ENCODE results near the gene PACS1. TPM values are rescaled to one million over a fixed set of nuclear protein-coding genes. Genes with fewer than 3 reads are reported as not detected.
A peak's percentile ranks its signal among the peaks of the same experiment; 100 is the strongest.
"Not testable (repeated sequence)": the region's sequence is repeated elsewhere in the genome, so short reads cannot be mapped to it uniquely, and the experiment has no call there.

Gene PACS1
- total RNA-seq, 1 donor from 2014 or later: 121 TPM

DNA sequence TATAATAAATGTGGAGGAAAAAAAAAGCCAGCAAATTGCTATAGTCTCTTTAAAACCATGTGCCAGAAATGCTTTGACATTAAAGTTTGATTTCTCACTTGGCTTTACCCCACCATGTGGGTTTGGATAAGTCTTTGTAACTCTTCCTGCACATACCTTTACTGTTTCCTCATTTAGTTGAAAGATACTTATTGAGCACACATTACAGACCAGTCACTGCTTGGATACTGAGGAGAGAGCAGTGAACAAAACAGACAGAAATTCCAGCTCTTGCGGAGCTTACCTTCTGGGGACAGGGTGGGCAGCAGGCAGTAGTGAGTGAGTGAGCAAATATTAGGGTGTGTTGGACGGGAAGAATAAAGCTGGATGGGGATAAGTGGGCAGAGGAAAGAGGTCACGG, 13.7 kb downstream of the PACS1 start:
- peak overlapping the region; percentile 55 for H3K27ac Mint-ChIP-seq

DNA sequence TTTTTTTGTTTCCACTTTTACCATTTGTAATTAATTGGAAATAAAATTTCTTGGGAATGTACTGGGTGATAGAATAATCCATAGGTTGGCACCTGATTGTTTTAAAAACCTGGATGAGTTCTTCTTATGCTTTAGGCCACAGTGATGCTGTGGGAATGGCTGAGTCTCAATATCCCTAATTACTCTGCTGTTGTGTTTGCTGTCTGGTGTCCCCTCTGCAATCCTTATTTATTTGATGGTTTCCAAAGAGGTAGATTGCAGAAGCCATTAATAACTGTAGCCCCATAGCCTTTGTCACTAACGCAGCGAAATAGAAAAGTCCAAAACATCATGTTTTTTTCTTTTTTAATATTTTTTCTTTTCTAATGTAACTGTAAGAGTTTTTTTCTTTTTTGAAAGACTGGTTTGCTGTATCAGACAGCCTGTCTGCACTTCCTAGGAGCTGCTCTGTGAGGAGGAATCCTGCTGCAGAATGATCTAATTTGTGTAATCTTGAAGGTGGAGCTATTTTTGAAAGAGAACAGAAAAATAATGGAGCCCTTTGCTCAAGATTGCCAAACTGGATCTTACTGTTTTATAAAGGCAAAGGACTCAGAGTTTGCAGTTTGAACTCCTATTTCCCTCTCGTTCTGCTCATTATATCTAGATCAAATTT, 14.9 kb downstream of the PACS1 start:
- Mint-ChIP-seq H3K27me3 (no peaks in the 10 kb centered on the region), H3K9me3 (no peaks in the 10 kb centered on the region), H3K4me1 (peaks cover 92% of the 10 kb centered on the region), H3K4me3 (no peak overlapping the region), H3K27ac (peak overlapping the region; percentile 55), H3K36me3 (ENCODE audit: low read depth) (peaks cover 4% of the 10 kb centered on the region)
- TF ChIP-seq CTCF (IDR thresholded peaks at IDR 0.05): no peak
- ATAC-seq (ENCODE audit: low read depth) (no peak), DNase-seq (no peak)
- ChIA-PET CTCF (no interaction called here), POLR2A (interaction anchor here (0.7 to 1.0 kb wide), 2 partner anchors 16 to 30 kb away, joined by 4 to 7 read pairs; no protein-coding TSS in a partner anchor)
- intact Hi-C loops (cut with micrococcal nuclease): no loop called here

More for the DNA sequence above, 13.7 kb downstream of the PACS1 start:
- Mint-ChIP-seq H3K27me3 (no peaks in the 10 kb centered on the region), H3K9me3 (no peaks in the 10 kb centered on the region), H3K4me1 (peaks cover 94% of the 10 kb centered on the region), H3K4me3 (no peak overlapping the region), H3K36me3 (ENCODE audit: low read depth) (peaks cover 7% of the 10 kb centered on the region)
- POLR2A ChIA-PET: interaction anchor here (0.6 to 1.1 kb wide), 2 partner anchors 13 to 75 kb away, joined by 3 read pairs; no protein-coding TSS in a partner anchor
- intact Hi-C loops (cut with micrococcal nuclease): no loop called here
- no peak for TF ChIP-seq CTCF (IDR thresholded peaks at IDR 0.05)
- ATAC-seq (ENCODE audit: low read depth): no peak
- DNase-seq: no peak
- CTCF ChIA-PET: interaction anchor here (1.0 kb wide), 1 partner anchor 15 kb away, joined by 3 read pairs; no protein-coding TSS in a partner anchor

DNA sequence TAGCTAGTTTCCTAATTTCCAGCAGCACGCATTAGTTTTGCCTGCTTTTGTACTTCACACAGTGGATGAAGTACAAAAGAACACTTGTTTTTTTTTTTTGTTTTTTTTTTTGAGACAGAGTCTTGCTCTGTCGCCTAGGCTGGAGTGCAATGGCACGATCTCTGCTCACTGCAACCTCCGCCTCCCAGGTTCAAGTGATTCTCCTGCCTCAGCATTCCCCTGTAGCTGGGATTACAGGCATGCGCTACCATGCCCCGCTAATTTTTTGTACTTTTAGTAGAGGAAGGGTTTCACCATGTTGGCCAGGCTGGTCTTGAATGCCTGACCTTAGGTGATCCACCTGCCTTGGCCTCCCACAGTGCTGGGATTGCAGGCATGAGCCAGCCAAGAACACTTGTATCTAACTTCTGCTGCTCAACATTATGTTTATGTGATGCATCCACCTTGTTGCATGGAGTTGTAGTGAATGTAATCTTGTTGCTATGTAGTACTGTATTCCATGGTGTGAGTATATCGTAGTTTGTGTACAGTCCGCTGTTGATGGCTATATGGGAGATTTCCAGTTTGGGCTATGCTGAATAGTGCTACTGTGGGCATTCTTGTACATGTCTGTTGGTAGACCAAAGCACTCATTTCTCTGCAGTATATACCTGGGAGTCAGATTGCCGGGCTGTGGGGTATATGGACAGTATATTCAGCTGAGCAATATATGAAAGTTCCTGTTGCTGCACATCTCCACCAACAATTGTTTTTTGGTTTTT, 17.3 kb downstream of the PACS1 start:
- H3K27me3 Mint-ChIP-seq: no peaks in the 10 kb centered on the region
- H3K9me3 Mint-ChIP-seq: no peaks in the 10 kb centered on the region
- intact Hi-C loops (cut with micrococcal nuclease): no loop called here
- H3K27ac Mint-ChIP-seq: peak overlapping the region; percentile 25
- H3K36me3 Mint-ChIP-seq (ENCODE audit: low read depth): peaks cover 10% of the 10 kb centered on the region
- peak overlapping the region; percentile 28 for H3K4me3 Mint-ChIP-seq
- ChIA-PET CTCF (interaction anchor here (0.8 kb wide), 1 partner anchor 16 kb away, joined by 3 read pairs; no protein-coding TSS in a partner anchor), POLR2A (interaction anchor here (0.6 to 0.7 kb wide), 3 partner anchors 18 to 41 kb away, joined by 3 to 5 read pairs (median 3); no protein-coding TSS in a partner anchor)
- peaks cover 77% of the 10 kb centered on the region for H3K4me1 Mint-ChIP-seq
- DNase-seq (no peak), ATAC-seq (ENCODE audit: low read depth) (peak; percentile 14)
- TF ChIP-seq CTCF (IDR thresholded peaks at IDR 0.05): no peak

DNA sequence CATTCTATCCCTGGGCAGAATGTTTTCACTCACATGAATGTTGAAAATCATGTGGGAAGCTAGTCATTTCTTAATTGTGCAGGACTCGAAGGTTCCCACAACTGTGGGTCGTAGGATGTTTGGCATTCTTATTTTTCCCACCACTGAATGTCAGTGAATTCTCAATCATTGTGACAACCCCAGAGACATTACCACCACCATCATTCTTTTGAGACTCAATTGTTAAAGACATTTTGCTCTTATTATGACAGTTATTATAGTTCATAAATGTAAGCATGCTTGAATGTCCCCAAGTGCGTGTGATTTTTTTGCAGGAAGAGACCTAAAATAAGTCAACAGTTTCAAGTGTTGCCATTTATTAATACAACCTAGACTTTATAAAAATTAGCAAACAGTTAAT, 19.0 kb downstream of the PACS1 start:
- ChIA-PET POLR2A (interaction anchor here (1.2 kb wide), 1 partner anchor 8 kb away, joined by 3 read pairs; no protein-coding TSS in a partner anchor), CTCF (interaction anchor here (0.7 kb wide), 1 partner anchor 18 kb away, joined by 3 read pairs; no protein-coding TSS in a partner anchor)
- DNase-seq (no peak), ATAC-seq (ENCODE audit: low read depth) (no peak)
- intact Hi-C loops (cut with micrococcal nuclease): no loop called here
- no peaks in the 10 kb centered on the region for H3K27me3 Mint-ChIP-seq
- H3K4me1 Mint-ChIP-seq: peaks cover 59% of the 10 kb centered on the region
- peaks cover 10% of the 10 kb centered on the region for H3K36me3 Mint-ChIP-seq (ENCODE audit: low read depth)
- H3K27ac Mint-ChIP-seq: no peak overlapping the region
- no peak overlapping the region for H3K4me3 Mint-ChIP-seq
- no peak for TF ChIP-seq CTCF (IDR thresholded peaks at IDR 0.05)
- no peaks in the 10 kb centered on the region for H3K9me3 Mint-ChIP-seq

GRCh38 chr11:66090288-66090687, 20.2 kb downstream of the PACS1 start:
- Mint-ChIP-seq H3K4me3 (no peak overlapping the region), H3K27me3 (no peaks in the 10 kb centered on the region), H3K36me3 (ENCODE audit: low read depth) (peaks cover 10% of the 10 kb centered on the region), H3K27ac (no peak overlapping the region), H3K4me1 (peaks cover 49% of the 10 kb centered on the region), H3K9me3 (no peaks in the 10 kb centered on the region)
- ChIA-PET POLR2A (interaction anchor here (0.6 kb wide), 1 partner anchor 759 kb away, joined by 6 read pairs; no protein-coding TSS in a partner anchor), CTCF (no interaction called here)
- ATAC-seq (ENCODE audit: low read depth) (no peak), DNase-seq (no peak)
- TF ChIP-seq CTCF (IDR thresholded peaks at IDR 0.05): no peak
- intact Hi-C loops (cut with micrococcal nuclease): no loop called here

DNA sequence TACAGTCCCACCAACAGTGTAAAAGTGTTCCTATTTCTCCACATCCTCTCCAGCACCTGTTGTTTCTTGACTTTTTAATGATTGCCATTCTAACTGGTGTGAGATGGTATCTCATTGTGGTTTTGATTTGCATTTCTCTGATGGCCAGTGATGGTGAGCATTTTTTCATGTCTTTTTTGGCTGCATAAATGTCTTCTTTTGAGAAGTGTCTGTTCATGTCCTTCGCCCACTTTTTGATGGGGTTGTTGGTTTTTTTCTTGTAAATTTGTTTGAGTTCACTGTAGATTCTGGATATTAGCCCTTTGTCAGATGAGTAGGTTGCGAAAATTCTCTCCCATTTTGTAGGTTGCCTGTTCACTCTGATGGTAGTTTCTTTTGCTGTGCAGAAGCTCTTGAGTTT, 22.1 kb downstream of the PACS1 start:
- H3K4me3 Mint-ChIP-seq; DNase-seq; CTCF ChIA-PET; H3K36me3 Mint-ChIP-seq (ENCODE audit: low read depth); H3K27me3 Mint-ChIP-seq; H3K27ac Mint-ChIP-seq; intact Hi-C loops (cut with micrococcal nuclease); H3K9me3 Mint-ChIP-seq; ATAC-seq (ENCODE audit: low read depth); POLR2A ChIA-PET: not testable (repeated sequence)
- H3K4me1 Mint-ChIP-seq: peaks cover 41% of the 10 kb centered on the region

DNA sequence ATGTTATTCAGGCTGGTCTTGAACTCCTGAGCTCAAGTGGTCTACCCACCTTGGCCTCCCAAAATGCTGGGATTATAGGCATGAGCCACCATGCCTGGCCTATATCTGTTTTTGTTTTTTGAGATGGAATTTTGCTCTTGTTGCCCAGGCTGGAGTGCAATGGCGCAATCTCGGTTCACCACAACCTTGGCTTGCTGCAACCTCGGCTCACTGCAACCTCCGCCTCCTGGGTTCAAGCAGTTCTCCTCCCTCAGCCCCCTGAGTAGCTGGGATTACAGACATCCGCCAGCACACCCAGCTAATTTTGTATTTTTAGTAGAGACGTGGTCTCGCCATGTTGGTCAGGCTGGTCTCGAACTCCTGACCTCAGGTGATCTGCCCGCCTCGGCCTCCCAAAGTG, 29.7 kb downstream of the PACS1 start:
- not testable (repeated sequence) for ATAC-seq (ENCODE audit: low read depth); H3K4me3 Mint-ChIP-seq; H3K27ac Mint-ChIP-seq; H3K27me3 Mint-ChIP-seq; H3K36me3 Mint-ChIP-seq (ENCODE audit: low read depth); DNase-seq; H3K9me3 Mint-ChIP-seq
- POLR2A ChIA-PET: interaction anchor here (0.6 to 0.9 kb wide), 2 partner anchors 14 to 101 kb away, joined by 4 to 10 read pairs; no protein-coding TSS in a partner anchor
- peaks cover 59% of the 10 kb centered on the region for H3K4me1 Mint-ChIP-seq
- CTCF ChIA-PET: interaction anchor here (1.0 kb wide), 1 partner anchor 18 kb away, joined by 3 read pairs; no protein-coding TSS in a partner anchor
- intact Hi-C loops (cut with micrococcal nuclease): loop anchor here (1.0 to 2.0 kb wide), 2 partner anchors 18 to 31 kb away; no protein-coding TSS in a partner anchor

Data from activated B cell treated with CpG ODN at 0.5 μM for 24 hours (primary cell).